GM18502 (cell line): ENCODE results near the gene OR6C70.

Experiments used
- ATAC-seq: cut with Tn5 transposase; IDR thresholded peaks from one replicate; pipeline ENCODE4 v1.9.1; 2021; ENCODE audit warnings: mild to moderate bottlenecking; ENCODE audit not compliant: unreplicated experiment, poor library complexity

OR6C70 gene

DNA sequence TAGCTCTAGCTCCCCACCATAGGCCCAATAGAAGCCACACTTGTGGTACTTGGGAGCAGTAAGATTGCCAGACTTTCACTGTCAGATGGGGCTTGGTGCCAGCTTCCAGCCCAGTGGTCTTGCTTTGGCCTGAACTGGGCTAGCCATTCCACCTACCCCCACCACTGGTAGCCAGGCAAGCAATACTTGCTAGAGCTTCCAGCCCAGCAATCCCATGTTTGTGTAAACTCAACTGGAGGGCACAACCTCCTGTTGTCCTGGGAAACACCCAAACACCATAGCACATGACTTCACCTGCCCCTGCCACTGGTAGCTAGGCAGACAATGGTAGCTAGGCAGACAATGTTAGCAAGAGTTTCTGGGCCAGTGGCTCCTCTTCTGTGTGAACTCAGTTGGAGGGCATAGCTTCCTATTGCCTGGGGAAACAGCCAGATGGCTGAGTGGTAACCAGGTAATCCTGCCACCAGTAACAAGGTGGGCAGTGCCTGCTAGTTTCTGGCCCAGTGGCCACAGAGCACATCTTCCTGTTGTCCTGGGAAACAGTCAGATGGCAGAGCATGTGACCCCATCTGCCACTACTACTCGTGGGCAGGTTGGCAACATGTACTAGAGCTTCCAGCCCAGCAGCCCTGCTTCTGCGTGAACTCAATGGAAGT is 49.5 kb downstream of the OR6C70 start:
- no peak for ATAC-seq
